Body of pancreas (tissue), 4 donors: ENCODE results near the gene GGN. TPM values are rescaled to one million over a fixed set of nuclear protein-coding genes. Genes with fewer than 3 reads are reported as not detected.
A peak's percentile ranks its signal among the peaks of the same experiment; 100 is the strongest.
"Not testable (repeated sequence)": the region's sequence is repeated elsewhere in the genome, so short reads cannot be mapped to it uniquely, and the experiment has no call there.

ENCODE experiments used
- ATAC-seq: fragments of 150-250 bp; one replicate; pipeline ENCODE4 v1.9.1; 2016
- DNase-seq, 4 donors: peaks; one replicate each; pipeline ENCODE4 v3.0.0-alpha.2; 2019
- H3K27ac ChIP-seq, 4 donors: fragments of 200-600 bp; sonication (generic); 1 replicate in 3 of 4; 2 replicates in 1 of 4; pipeline versions ENCODE4 v1.5.1 to v1.6.1; 2016 to 2019; ENCODE audit warnings: mild to moderate bottlenecking in 1 of 4, mixed read lengths in 1 of 4, moderate library complexity in 1 of 4
- H3K27me3 ChIP-seq, 2 donors: fragments of 200-600 bp; sonication (generic); one replicate each; pipeline ENCODE4 v1.6.0; 2016; ENCODE audit warnings: mild to moderate bottlenecking in 1 of 2
- H3K36me3 ChIP-seq, 2 donors: fragments of 200-600 bp; sonication (generic); replicated peaks in 1 of 2; 2 replicates each; pipeline ENCODE4 v1.5.1; 2016; ENCODE audit warnings: low read depth in 2 of 2; ENCODE audit not compliant: insufficient read depth in 1 of 2
- H3K4me1 ChIP-seq: fragments of 200-600 bp; sonication (generic); one replicate; pipeline ENCODE4 v1.6.0; 2016
- H3K4me3 ChIP-seq, 2 donors: fragments of 200-600 bp; sonication (generic); 1 replicate in 1 of 2; 2 replicates in 1 of 2; pipeline ENCODE4 v1.5.1; 2016 to 2019
- H3K9me3 ChIP-seq, 3 donors: fragments of 200-600 bp; sonication (generic); 1 replicate in 2 of 3; 2 replicates in 1 of 3; pipeline ENCODE4 v1.5.1; 2016
- CTCF ChIP-seq, 7 experiments: fragments of 450-650 bp in 4 of 7; fragments of 200-600 bp in 3 of 7; sonication (generic) in 3 of 7; IDR thresholded peaks; one replicate each; pipeline ENCODE4 v1.5.1; 2016 to 2019; ENCODE audit warnings: antibody characterized with exemption in 7 of 7
- POLR2A ChIP-seq, 3 donors: fragments of 450-650 bp; IDR thresholded peaks; one replicate each; pipeline ENCODE4 v1.6.1; 2016; ENCODE audit warnings: antibody characterized with exemption in 3 of 3, mild to moderate bottlenecking in 2 of 3
- WGBS, 2 donors: methylation state at CpG; one replicate each; pipeline ENCODE4 v1.1.5; 2017; 5-methylcytosine and 5-hydroxymethylcytosine counted together
- intact Hi-C: fragments of 100-400 bp; cut with DNase I; formaldehyde crosslinking; loops from one replicate; pipeline ENCODE4 v1.15.1; 2023
- total RNA-seq, 2 donors: library from RNA; depleted of rRNA; stranded (reverse); fragments of >200 nt; gene quantifications; one replicate each; pipeline ENCODE4 v1.1.0, GENCODE V29; 2016

Gene GGN
- total RNA-seq, 2 donors from 2014 or later = 0.78 TPM; not detected in 1

- Histone ChIP-seq H3K27ac (no peak overlapping the region), H3K27me3 (peaks cover 0 to 10% of the 10 kb centered on the region in 2 donors), H3K36me3 (no peaks in the 10 kb centered on the region), H3K9me3 (no peaks in the 10 kb centered on the region), H3K4me3 (no peak overlapping the region), H3K4me1 (no peaks in the 10 kb centered on the region)
- TF ChIP-seq CTCF (IDR thresholded peaks at IDR 0.05) (no peak), POLR2A (IDR thresholded peaks at IDR 0.05) (no peak)
- ATAC-seq = no peak
- intact Hi-C loops = no loop called here
- WGBS, 2 donors = 61 to 74% methylated on average over 7 of the region's 7 CpGs
- no peak for DNase-seq
These were observed 43.1 kb upstream of the GGN start for GRCh38 chr19:38430931-38431330.

GRCh38 chr19:38429811-38430156, 42.0 kb upstream of the GGN start:
- Histone ChIP-seq H3K36me3 (no peaks in the 10 kb centered on the region), H3K27me3 (peaks cover 0 to 9% of the 10 kb centered on the region in 2 donors), H3K4me3 (no peak overlapping the region), H3K27ac (no peak overlapping the region), H3K9me3 (no peaks in the 10 kb centered on the region), H3K4me1 (no peaks in the 10 kb centered on the region)
- no peak for DNase-seq
- intact Hi-C loops = no loop called here
- TF ChIP-seq CTCF (IDR thresholded peaks at IDR 0.05) (no peak), POLR2A (IDR thresholded peaks at IDR 0.05) (no peak)
- no peak for ATAC-seq
- 65 to 68% methylated on average over 2 of the region's 2 CpGs for WGBS, 2 donors

GRCh38 chr19:38429055-38429810, 41.4 kb upstream of the GGN start:
- intact Hi-C loops = no loop called here
- no peaks in the 10 kb centered on the region for H3K9me3 ChIP-seq
- peaks cover 0 to 3% of the 10 kb centered on the region in 2 donors for H3K27me3 ChIP-seq
- no peak for ATAC-seq
- DNase-seq = no peak
- no peak for TF ChIP-seq CTCF (IDR thresholded peaks at IDR 0.05)
- no peaks in the 10 kb centered on the region for H3K4me1 ChIP-seq
- H3K4me3 ChIP-seq = no peak overlapping the region
- no peaks in the 10 kb centered on the region for H3K36me3 ChIP-seq
- H3K27ac ChIP-seq = no peak overlapping the region
- 35 to 47% methylated on average over 14 of the region's 14 CpGs for WGBS, 2 donors

GRCh38 chr19:38427035-38427677, 39.3 kb upstream of the GGN start:
- H3K27me3 ChIP-seq, H3K9me3 ChIP-seq, intact Hi-C loops, H3K27ac ChIP-seq, H3K4me1 ChIP-seq, H3K36me3 ChIP-seq, ATAC-seq, H3K4me3 ChIP-seq, DNase-seq: not testable (repeated sequence)
- 58 to 63% methylated on average over 15 to 17 of the region's 17 CpGs for WGBS, 2 donors

GRCh38 chr19:38425810-38426466, 38.1 kb upstream of the GGN start, which contains the start of gene RASGRP4:
TSS of gene RASGRP4 (minus strand) at chr19:38426219. CDS start at chr19:38426091, 128 bp downstream.
- H3K9me3 ChIP-seq = no peaks in the 10 kb centered on the region
- intact Hi-C loops = no loop called here
- DNase-seq = peak in 1 of 4 donors; percentile 28
- no peak for ATAC-seq
- H3K27me3 ChIP-seq = peaks cover 0 to 3% of the 10 kb centered on the region in 2 donors
- H3K4me3 ChIP-seq = no peak within 1 kb of the TSS
- H3K4me1 ChIP-seq = no peaks in the 10 kb centered on the region
- TF ChIP-seq CTCF (IDR thresholded peaks at IDR 0.05) = no peak
- no peaks in the 10 kb centered on the region for H3K36me3 ChIP-seq
- H3K27ac ChIP-seq = no peak within 1 kb of the TSS
- 23 to 41% methylated on average over 15 to 20 of the region's 20 CpGs for WGBS, 2 donors
